ENCODE results near the gene NCOR1. TPM values are rescaled to one million over a fixed set of nuclear protein-coding genes. Genes with fewer than 3 reads are reported as not detected.
"Not testable (repeated sequence)": the region's sequence is repeated elsewhere in the genome, so short reads cannot be mapped to it uniquely, and the experiment has no call there.

The NCOR1 gene
- total RNA-seq, 1 donor from 2014 or later = 205 TPM

GRCh38 chr17:16150251-16150856 lies 65.0 kb downstream of the NCOR1 start:
- no peak for DNase-seq (ENCODE audit: low spot score)

GRCh38 chr17:16148596-16148995 lies 66.7 kb downstream of the NCOR1 start:
- no peak for DNase-seq (ENCODE audit: low spot score)

DNA sequence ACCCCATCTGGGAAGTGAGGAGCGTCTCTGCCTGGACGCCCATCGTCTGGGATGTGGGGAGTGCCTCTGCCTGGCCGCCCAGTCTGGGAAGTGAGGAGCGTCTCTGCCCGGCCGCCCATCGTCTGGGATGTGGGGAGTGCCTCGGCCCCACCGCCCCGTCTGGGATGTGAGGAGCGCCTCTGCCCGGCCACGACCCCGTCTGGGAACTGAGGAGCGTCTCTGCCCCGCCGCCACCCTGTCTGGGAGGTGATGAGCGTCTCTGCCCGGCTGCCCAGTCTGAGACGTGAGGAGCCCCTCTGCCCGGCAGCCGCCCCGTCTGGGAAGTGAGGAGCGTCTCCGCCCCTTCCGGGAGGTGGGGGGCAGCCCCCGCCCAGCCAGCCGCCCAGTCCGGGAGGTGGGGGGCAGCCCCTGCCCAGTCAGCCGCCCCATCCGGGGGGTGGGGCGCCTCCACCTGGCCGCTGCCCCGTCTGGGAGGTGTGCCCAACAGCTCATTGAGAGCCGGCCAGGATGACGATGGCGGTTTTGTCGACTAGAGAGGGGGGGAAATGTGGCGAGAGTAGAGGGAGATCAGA lies 69.9 kb downstream of the NCOR1 start:
- not testable (repeated sequence) for DNase-seq (ENCODE audit: low spot score)

DNA sequence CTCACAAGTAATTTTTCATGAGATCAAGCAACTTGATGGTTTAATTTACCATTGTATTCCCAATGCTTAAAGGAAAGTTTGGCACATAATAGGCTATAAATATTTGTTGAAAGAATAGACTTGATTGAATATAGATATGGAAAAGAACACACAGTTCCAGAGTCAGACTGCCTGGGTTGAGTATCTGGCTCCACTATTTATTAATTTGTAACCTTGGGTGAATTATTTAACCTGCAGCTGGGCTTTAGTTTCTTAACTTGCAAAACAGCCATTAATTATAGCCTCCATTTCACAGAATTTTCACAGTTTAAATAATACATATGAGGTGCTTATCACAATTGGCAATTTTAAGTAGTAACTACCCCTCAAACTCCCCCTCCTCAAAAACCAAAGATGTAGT lies 73.6 kb downstream of the NCOR1 start:
- no peak for DNase-seq (ENCODE audit: low spot score)

- DNase-seq (ENCODE audit: low spot score) = no peak
Measured at GRCh38 chr17:16140854-16141253, 74.5 kb downstream of the NCOR1 start.

- DNase-seq (ENCODE audit: low spot score) = no peak
Measured at GRCh38 chr17:16135461-16135860, 79.9 kb downstream of the NCOR1 start.

GRCh38 chr17:16131593-16131992 lies 83.7 kb downstream of the NCOR1 start:
- no peak for DNase-seq (ENCODE audit: low spot score)

DNA sequence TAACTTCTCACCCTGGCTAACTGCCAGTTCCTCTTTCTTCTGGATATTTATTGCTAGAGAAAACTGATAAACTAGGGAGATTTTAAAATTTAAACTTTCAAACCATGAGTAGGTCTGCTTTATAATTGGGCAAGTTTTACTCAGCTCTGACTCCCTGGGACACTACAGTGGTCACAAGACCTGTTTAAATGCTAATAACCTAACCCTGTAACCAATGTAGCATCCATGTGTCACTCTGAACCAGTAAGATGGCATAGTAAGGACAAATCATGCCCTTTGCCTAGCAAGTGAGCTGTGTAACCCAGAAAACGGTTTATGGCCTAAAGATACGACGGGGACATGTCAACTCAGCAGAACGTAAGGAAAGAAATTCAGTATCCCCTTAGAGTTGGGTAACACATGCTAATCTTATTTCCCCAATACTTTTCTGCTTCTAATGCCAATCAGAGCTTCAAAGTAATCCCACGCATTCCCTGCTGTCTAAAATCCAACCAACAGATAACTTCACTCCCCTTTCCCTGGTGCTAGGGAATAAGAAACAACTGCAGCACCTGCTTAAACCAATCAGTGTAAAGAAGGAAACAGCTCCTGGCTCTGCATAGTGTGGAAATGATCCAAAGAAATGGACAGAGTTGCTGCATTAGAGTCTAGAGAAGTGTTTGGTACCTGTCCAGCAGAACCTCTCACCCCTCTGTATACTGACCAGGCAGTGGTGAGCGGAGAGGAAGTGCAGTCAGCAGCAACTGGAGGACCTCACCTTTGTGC lies 85.7 kb downstream of the NCOR1 start:
- DNase-seq (ENCODE audit: low spot score) = no peak

- DNase-seq (ENCODE audit: low spot score) = no peak
Measured at GRCh38 chr17:16123531-16123930, 91.8 kb downstream of the NCOR1 start.

- no peak for DNase-seq (ENCODE audit: low spot score)
Measured at GRCh38 chr17:16122697-16123434, 92.5 kb downstream of the NCOR1 start.

DNA sequence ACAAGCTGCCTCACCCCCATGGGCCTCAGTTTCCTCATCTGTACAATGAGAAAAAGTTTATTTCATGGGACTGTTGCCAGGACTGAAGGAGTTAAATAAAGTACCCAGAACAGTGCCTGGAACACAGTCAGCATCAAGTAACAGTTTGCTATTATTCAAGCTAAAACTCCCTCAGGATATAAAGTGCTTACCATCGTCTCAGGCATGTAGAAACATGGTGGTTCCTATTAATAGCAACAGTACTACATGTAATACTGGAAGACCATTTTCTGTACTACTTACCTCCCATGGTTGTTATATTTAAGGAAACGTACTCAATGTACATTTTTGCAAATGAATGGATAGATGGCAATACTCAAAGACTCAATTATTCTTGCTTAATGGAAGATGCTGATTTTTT lies 93.4 kb downstream of the NCOR1 start:
- no peak for DNase-seq (ENCODE audit: low spot score)

GRCh38 chr17:16120937-16121336 lies 94.4 kb downstream of the NCOR1 start:
- no peak for DNase-seq (ENCODE audit: low spot score)

- no peak for DNase-seq (ENCODE audit: low spot score)
Measured at GRCh38 chr17:16117149-16117548, 98.2 kb downstream of the NCOR1 start.

DNA sequence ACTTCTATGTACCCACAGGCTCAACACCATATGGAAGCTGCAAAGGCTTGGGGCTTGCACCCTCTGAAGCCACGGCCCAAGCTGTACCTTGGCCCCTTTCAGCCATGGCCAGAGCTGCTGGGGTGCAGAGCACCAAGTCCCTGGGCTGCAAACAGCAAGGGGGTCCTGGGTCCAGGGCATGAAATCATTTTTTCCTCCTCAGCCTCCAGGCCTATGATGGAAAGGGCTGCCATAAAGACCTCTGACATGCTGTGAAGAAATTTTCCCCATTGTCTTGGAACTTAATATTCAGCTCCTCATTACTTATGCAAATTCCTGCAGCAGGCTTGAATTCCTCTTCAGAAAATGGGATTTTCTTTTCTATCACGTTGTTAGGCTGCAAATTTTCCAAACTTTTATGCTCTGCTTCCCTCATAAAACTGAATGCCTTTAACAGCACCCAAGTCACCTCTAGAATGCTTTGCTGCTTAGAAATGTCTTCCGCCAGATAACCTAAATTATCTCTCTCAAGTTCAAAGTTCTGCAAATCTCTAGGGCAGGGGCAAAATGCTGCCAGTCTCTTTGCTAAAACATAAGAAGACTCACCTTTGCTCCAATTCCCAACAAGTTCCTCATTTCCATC lies 100.1 kb downstream of the NCOR1 start:
- not testable (repeated sequence) for DNase-seq (ENCODE audit: low spot score)

DNA sequence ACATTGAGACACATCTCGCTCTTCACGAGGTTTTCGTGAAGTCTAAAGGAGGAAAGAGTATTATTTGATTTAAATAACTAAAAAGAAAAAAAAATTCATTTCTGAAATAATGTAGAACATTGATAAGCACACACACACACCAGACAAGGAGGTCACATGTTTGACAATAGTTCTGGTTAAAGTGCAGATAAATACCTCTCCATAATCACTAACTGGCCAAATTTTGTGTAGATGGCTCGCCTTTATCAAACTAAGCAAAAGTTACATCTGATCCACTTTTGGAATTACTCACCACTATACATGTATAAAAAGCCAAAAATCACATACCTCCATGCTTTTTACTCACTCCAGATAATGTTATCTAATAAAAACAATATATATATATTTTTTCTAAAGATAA lies 106.5 kb downstream of the NCOR1 start:
- no peak for DNase-seq (ENCODE audit: low spot score)

DNA sequence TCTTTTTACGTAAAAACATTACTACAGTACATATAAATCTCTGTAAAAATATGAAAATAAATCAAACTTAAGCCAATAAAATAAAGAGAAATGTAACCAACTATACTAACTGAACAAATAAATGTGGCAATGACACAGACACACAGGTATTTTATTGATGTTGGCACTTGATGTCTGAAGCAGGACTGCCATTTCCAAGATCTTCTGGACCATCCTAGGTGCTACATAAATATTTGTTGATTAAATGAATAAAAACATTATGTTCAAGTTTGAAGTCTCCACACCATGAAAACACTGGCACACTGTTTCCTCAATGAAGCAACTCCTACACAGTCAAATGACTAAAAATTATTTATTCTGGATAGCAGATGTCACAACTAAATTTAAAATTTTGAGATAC lies 106.9 kb downstream of the NCOR1 start:
- no peak for DNase-seq (ENCODE audit: low spot score)

DNA sequence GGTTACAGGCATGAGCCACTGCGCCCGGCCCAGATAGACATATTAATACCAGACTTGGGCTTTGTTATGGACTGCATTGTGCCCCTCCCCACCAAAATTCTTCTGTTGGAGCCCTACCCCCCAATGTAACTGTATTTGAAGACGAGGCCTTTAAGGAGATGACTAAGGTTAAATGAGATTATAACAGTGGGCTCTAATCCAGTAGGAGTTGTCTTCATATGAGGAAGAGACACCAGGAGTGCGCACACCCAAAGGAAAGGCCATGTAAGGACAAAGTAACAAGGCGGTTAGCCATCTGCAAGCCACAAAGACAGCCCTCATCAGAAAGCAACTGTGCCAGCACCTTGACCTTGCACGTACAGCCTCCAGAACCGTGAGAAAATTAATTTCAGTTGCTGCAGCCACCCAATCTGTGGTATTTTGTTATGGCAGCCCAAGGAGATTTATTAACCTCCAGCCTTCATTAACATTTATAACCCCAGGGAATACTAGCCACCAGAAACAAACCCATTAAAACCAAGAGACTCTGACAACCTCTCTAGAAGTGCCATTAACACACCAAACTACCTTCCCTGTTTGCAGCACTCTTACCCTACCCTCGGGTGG lies 108.1 kb downstream of the NCOR1 start:
- DNase-seq (ENCODE audit: low spot score) = no peak

DNA sequence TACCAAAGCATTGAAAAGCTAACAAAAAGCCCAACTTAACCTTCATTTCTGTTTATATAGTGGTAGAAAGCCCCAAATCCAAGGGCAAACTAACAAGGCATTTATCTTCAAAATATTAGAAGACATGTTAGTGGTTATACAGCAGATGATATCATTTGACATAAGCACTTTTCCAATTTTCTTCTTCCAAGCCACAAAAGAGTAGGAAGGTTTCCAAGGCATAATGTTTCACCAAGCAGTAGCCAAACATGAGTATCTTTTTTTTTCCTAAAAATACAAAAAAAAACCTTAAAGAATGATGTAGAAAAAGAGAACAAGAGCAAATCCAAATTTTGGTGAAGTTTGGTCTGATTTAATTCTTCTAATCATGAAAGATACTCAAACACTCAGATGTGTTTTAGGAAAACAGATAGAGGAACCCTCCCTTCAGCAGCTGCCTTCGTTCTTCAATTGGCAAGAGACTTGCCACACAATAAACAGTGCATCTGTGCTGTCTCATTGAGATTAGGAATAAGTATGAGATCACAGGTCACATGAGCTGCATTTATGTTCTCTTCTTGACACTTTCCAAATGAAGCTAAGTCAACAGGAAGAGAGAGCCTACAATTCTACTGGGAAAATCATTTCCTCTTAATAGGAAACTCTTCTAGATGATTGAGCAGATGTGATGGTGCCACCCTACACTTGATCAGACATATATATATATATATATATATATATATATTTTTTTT lies 109.0 kb downstream of the NCOR1 start:
- no peak for DNase-seq (ENCODE audit: low spot score)

DNA sequence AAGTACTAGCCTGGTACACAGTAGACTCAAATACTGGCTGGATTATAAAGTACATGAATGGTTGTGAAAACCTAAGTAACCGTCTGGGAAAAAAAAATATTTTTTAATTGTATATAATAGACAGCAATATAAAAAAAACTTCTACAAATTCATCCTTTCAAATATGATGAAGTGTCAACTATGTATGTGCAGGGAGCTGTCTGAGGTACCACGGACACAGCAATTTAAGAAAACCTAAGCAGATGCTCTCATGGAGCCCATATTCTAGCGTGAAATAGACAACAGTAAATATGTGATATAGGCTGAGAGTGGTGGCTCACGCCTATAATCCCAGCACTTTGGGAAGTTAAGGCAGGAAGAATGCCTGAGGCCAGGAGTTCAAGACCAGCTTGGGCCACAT lies 111.1 kb downstream of the NCOR1 start:
- DNase-seq (ENCODE audit: low spot score) = no peak

DNA sequence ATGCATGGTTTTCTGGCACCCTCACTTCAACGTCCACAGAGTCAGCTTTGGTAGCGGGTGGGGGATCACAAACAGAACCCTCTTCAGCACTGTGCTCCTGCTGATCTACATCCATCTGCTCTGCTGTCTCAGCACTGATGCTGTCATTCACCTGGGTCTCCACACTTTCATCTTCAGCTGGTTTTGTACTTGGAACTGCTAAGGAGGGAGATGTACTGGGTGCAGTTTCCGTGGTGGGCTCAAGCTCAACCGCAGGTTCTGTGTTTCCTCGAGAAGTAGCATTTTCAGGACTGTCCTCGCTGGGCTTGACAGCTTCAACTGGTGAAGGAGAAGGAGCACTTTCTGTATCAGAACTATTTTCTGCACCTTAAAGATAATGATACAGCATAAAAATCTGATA lies 113.9 kb downstream of the NCOR1 start:
- no peak for DNase-seq (ENCODE audit: low spot score)
